Kidney capillary endothelial cell (primary cell): Measurements from ENCODE around the gene LTA.
A peak's percentile ranks its signal among the peaks of the same experiment; 100 is the strongest.
"Not testable (repeated sequence)": the region's sequence is repeated elsewhere in the genome, so short reads cannot be mapped to it uniquely, and the experiment has no call there.

ENCODE experiments used
- DNase-seq: peaks from one replicate; pipeline ENCODE4 v3.0.0-alpha.2; 2018; ENCODE audit warnings: low spot score

The LTA gene

DNA sequence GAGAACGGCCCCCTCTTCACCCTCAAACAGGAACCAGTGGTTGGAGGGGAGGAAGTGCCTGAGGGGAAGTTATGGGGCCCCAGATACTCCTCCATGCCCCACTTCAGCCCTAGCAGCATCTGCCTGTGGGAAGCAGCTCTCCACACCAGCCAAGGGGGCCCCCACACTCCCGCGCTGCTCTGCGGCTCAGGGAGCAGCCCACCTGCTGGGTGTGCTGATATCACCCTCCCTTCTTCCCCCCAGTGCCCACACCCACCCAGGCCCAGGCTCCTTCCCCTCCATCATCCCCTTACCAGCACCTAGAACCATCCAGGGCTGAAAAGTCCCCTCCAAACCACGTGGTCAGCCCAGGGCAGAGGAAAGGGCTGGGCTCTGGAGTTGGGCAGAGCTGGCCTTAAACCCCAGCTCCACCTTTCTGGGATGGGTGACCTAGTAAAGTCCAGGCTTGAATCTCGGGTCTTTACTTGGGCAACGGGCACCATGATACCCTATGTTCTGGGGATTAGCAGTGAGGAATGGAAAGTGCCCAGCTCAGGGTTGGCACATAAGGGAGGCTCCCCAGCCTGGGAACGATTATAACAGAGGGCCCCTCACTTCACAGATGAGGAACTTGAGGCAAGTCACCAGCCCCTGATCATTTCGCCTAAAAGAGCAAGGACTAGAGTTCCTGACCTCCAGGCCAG is 14.7 kb downstream of the LTA start:
- DNase-seq: no peak

DNA sequence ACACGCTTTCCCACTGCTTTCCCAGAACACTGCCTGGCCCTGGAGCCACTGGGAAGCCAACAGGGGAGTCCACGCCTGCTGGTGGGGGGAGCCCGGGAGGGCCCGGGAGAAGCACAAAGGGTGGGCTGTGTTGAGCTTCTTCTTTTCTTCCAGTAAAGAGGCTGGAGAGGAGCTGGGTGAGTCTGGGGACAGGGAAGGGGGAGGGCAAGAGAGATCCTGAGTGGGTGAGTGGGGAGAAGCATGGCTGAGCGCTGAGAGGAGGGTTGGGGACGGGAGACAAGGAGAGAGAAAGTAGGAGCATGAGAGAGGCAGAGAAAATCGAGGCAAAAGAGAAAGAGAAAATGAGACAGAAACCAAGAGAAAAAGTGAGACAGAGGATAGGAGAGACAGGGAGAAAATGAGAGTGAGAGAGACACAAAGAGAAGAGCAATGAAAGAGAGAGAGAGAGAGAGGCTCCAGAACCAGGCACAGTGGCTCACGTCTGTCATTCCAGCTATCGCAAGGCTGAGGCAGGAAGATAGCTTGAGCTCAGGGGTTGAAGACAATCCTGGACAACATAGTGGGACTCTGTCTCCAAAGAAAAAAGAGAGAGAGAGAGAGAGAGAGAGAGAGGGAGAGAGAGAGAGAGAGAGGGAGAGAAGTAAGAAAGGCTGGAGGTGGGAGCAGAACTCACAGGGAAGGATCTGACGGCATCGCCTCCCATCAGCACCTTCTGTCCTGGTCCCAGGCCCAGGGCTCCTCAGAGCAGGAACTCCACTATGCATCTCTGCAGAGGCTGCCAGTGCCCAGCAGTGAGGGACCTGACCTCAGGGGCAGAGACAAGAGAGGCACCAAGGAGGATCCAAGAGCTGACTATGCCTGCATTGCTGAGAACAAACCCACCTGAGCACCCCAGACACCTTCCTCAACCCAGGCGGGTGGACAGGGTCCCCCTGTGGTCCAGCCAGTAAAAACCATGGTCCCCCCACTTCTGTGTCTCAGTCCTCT is 16.0 kb downstream of the LTA start:
- no peak for DNase-seq

GRCh38 chr6:31588871-31589650 is 17.0 kb downstream of the LTA start:
- no peak for DNase-seq

- not testable (repeated sequence) for DNase-seq
Observed at GRCh38 chr6:31590691-31591090, 18.6 kb downstream of the LTA start.

GRCh38 chr6:31592396-31592771 is 20.3 kb downstream of the LTA start:
- no peak for DNase-seq

GRCh38 chr6:31597006-31597405 is 24.9 kb downstream of the LTA start:
- peak; percentile 73 for DNase-seq

DNA sequence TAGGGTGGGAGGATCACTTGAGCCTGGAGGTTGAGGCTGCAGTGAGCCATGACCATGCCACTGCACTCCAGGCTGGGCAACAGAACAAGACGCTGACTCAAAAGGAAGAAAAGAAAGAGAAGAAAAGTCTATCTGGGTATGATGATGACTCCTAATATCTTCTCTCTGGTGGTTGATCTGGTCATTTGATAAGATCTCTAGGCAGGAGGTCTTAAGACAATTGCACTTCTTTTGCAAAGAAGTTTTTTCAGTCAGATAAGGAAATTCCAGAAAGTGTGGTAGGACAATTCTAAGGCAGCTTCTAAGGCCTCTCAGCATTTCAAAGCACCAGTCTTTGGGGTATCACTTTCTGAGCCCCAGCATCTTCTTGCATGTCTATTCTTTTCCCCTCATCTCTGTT is 35.2 kb downstream of the LTA start:
- DNase-seq: no peak

GRCh38 chr6:31609519-31610406 is 37.7 kb downstream of the LTA start:
- no peak for DNase-seq

DNA sequence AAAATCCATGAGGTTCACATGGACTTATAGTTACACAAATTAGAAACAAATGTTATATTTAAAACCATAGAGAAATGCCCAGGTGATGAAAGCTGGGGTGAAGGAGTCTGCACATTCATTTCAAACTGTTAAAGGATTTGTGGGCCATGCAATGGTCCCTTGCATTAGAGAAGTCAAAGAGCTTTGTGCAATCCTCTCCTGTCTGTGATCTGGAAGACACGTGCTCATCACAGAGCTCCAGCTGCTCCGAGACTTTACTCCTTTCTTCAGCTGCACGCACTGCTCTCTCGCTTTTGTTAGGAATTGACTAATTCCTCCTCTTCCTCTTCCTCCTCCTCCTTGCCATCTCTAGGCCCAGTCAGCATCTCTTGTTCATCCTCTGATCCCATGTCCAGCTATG is 38.9 kb downstream of the LTA start:
- no peak for DNase-seq

- DNase-seq: no peak
Observed at GRCh38 chr6:31614075-31614619, 42.1 kb downstream of the LTA start.

DNA sequence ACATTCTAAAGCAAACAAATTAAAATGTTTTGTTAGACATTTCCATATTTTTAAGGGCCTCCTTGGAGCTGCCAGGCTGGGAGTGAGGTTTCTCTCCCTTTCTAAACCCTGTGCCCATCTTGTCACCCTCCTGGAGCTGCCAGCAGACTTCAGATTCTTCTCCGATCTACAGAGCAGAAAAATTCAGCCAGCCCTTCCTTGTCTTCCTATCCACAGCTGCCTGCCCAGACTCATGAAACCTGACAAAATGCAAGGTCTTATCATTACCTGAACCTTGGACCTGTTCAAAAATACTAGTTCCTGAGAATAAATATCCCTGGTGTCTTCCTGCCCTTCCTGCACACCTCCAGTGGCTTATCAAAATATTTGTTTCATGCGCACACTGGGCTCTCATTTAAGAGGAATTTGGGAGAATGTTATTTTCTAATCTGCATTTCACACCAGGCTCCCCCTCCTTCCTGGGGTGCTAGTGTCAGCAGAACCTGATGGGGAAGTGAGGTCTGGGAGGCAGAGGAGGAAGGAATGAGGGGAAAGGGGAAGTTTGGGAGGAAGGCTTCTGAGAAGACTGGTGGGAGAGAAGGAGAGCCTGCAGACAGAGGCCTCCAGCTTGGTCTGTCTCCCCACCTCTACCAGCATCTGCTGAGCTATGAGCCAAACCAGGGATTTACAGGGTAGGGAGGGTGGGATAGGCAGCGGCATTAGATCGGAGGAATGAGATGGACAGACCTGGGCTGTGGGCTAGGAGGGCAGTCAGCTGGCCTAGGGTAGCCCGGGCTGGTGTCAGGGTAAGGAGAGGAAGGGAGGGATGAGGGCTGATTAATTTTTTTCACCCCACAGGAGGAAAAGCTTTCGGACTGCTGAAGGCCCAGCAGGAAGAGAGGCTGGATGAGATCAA is 42.8 kb downstream of the LTA start, which contains the start of gene AIF1:
TSS of gene AIF1 (plus strand) at position 551 of the 895 bp plus-strand sequence. CDS start at position 647, 96 bp downstream.
- DNase-seq: no peak

GRCh38 chr6:31615748-31616147 is 43.7 kb downstream of the LTA start:
- no peak for DNase-seq

DNA sequence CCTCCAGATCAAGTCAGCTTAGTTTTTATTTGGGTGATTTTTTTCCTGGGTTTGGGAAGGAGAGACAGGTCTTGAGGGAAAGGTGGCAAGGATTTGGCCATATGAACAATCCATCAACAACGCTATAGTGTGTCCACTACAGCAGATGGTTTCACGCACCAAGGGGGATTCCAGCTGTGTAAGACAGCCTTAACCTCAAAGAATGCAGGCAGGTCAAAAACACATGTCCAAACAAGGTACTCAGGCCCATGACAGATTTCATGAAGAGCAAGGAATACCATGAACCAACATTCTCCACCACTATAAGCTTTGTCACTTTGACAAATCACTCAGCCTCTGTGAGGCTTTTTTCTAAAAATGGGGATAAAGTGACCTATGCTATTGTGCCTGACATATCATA is 44.9 kb downstream of the LTA start:
- no peak for DNase-seq

- peak; percentile 97 for DNase-seq
Observed at GRCh38 chr6:31619805-31620585, 47.9 kb downstream of the LTA start.

DNA sequence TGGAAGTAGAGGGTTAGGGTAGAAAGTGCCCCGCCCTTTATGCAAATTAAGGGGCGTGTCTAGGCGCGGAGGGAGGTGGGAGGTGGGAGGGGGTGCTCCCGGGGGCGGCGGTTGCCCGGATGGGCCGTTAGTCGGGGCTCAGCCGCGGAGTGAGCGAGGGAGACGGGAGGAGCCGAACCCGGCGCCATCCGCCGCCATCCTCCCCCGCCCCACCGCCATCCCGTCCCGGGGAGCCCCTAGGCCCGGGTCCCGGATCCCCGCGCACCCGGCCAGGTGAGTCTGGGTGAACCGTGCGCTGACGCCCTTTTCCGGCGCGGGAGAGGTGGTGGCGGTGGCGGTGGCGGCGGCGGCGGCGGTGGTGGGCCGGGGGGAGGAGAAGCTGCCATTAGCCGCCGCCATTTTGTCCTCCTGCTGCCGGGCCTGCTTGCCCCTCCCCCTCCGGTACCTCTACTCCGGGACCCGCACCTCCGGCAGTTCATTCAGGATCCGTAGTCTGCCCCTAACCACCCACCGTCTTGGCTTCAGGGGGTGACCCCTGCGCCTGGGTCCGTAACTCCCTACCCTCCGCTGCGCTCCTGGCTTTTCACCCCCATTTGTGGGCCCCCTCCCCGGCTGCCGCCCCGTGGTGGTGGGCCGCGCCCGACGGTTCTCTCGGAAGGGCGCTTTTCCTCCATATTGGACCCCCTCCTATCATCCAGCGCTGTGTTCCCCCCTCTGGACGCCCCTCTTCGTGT is 48.7 kb downstream of the LTA start, which contains the start of gene PRRC2A:
TSS of gene PRRC2A (plus strand) at position 130 of the 734 bp plus-strand sequence. CDS start 2,075 bp downstream, outside the sequence.
- DNase-seq: peak; percentile 57

DNA sequence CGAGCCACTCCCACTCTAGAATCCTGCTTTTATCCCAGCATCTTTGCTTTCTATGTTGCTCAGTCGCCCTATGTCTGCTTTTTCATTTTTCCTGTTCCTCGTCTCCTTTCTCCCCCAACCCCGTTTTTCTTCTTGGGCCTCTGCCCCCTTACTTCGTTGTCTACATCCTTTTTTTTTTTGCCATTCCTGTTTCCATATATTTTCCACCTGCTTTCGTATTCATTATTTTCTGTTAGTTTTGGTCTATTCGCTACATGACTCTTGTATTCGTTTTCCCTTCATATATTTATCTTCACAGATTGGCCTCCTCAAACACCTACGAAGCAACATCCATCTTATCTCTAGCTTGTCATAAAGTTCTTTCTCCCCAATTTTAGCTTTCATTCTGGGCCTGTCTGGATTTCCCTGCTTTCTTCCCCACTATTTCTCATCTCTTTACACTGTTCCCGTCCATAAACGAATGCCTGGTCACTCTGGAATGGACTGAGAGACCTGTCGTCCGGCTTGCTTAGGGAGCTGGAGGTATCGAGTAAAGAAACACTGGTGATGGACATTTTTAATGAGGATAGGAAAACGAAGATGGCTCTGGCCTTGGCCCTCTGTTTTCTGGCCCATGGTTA is 49.3 kb downstream of the LTA start:
- no peak for DNase-seq

GRCh38 chr6:31621991-31622390 is 49.9 kb downstream of the LTA start:
- DNase-seq: no peak

GRCh38 chr6:31622684-31623091 is 50.6 kb downstream of the LTA start:
- no peak for DNase-seq
